ENCODE data around the gene MAPK9. TPM values are rescaled to one million over a fixed set of nuclear protein-coding genes. Genes with fewer than 3 reads are reported as not detected.

The MAPK9 gene
- total and polyA plus RNA-seq, 2 experiments from 2014 or later: 22.5 to 23.7 TPM

DNA sequence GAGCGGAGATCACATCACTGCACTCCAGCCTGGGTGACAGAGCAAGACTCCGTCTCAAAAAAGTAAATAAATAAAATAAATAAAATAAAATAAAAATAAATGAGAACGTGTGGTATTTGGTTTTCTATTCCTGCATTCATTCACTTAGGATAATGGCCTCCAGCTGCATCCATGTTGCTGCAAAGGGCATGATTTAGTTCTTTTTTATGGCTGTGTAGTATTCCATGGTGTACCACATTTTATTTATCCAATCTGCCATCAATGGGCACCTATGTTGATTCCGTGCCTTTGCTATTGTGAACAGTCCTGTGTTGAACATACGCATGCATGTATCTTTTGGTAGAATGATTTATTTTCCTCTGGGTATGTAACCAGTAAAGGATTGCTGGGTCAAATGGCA, 74.1 kb downstream of the MAPK9 start:
- no peak for DNase-seq
- no peaks in the 10 kb centered on the region for H3K9me2 ChIP-seq (ENCODE audit: insufficient read depth)
- no peaks in the 10 kb centered on the region for H3K9me3 ChIP-seq (ENCODE audit: low read depth)
- no peaks in the 10 kb centered on the region for H3K4me1 ChIP-seq (ENCODE audit: insufficient read depth)
- no peaks in the 10 kb centered on the region for H3K36me3 ChIP-seq (ENCODE audit: low read depth)
- no peak overlapping the region for H3K9ac ChIP-seq
- H3K79me2 ChIP-seq (ENCODE audit: insufficient read depth): no peaks in the 10 kb centered on the region
- TF ChIP-seq EZH2 (IDR thresholded peaks at IDR 0.05; ENCODE audit: insufficient read depth, poor library complexity, severe bottlenecking) (no peak), EZH2phosphoT487 (IDR thresholded peaks at IDR 0.05; ENCODE audit: insufficient read depth, low read depth) (no peak)
- H3K4me3 ChIP-seq: no peak overlapping the region
- no peak overlapping the region for H2AFZ ChIP-seq
- 75 to 78% methylated on average over 5 of the region's 5 CpGs for WGBS, 2 experiments (ENCODE audit: low coverage in 1 of 2, low lambda C conversion rate in 2 of 2, missing lambda C conversion rate in 2 of 2)
- H3K27ac ChIP-seq: no peak overlapping the region
- H3F3A ChIP-seq (ENCODE audit: insufficient read depth): no peaks in the 10 kb centered on the region
- H3K4me2 ChIP-seq (ENCODE audit: unreplicated experiment): no peak overlapping the region
- no peaks in the 10 kb centered on the region for H4K20me1 ChIP-seq (ENCODE audit: insufficient read depth)
- in situ Hi-C loops (cut with MboI): no loop called here
- no peaks in the 10 kb centered on the region for H3K27me3 ChIP-seq (replicated peaks; ENCODE audit: insufficient read depth)

DNA sequence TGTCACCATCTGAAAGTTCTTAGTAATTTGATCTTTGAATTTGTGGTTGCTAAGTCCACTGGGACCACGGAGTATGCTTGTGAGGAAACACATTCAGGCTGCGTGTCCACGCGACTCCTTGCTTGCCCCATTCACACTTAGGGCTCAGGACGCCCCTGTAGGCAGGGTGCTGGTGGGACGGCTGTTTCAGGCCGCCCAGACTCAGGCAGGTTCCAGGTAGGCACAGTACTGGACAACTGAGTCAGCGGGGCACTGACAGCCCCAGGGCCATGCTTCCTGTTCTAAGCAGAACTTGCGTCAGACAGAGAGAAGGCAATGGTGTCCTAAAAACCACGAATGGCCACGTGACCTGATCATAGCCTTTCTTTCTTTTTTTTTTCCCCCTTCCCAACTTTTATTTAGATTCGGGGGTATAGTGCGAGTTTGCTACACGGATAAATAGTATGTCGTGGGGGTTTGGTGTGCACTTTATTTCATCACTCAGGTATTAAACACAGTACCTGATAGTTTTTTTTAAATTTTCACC, 75.2 kb downstream of the MAPK9 start:
- Histone ChIP-seq H3K4me1 (ENCODE audit: insufficient read depth) (no peaks in the 10 kb centered on the region), H3K27me3 (replicated peaks; ENCODE audit: insufficient read depth) (no peaks in the 10 kb centered on the region), H3K4me2 (ENCODE audit: unreplicated experiment) (no peak overlapping the region), H3K4me3 (no peak overlapping the region), H2AFZ (no peak overlapping the region), H3K36me3 (ENCODE audit: low read depth) (no peaks in the 10 kb centered on the region), H3F3A (ENCODE audit: insufficient read depth) (no peaks in the 10 kb centered on the region), H4K20me1 (ENCODE audit: insufficient read depth) (no peaks in the 10 kb centered on the region), H3K27ac (no peak overlapping the region), H3K9ac (no peak overlapping the region), H3K9me3 (ENCODE audit: low read depth) (no peaks in the 10 kb centered on the region), H3K79me2 (ENCODE audit: insufficient read depth) (no peaks in the 10 kb centered on the region), H3K9me2 (ENCODE audit: insufficient read depth) (no peaks in the 10 kb centered on the region)
- no peak for TF ChIP-seq EZH2phosphoT487 (IDR thresholded peaks at IDR 0.05; ENCODE audit: insufficient read depth, low read depth)
- in situ Hi-C loops (cut with MboI): no loop called here
- WGBS, 2 experiments (ENCODE audit: low coverage in 1 of 2, low lambda C conversion rate in 2 of 2, missing lambda C conversion rate in 2 of 2): 60 to 64% methylated on average over 15 of the region's 15 CpGs
- no peak for DNase-seq

DNA sequence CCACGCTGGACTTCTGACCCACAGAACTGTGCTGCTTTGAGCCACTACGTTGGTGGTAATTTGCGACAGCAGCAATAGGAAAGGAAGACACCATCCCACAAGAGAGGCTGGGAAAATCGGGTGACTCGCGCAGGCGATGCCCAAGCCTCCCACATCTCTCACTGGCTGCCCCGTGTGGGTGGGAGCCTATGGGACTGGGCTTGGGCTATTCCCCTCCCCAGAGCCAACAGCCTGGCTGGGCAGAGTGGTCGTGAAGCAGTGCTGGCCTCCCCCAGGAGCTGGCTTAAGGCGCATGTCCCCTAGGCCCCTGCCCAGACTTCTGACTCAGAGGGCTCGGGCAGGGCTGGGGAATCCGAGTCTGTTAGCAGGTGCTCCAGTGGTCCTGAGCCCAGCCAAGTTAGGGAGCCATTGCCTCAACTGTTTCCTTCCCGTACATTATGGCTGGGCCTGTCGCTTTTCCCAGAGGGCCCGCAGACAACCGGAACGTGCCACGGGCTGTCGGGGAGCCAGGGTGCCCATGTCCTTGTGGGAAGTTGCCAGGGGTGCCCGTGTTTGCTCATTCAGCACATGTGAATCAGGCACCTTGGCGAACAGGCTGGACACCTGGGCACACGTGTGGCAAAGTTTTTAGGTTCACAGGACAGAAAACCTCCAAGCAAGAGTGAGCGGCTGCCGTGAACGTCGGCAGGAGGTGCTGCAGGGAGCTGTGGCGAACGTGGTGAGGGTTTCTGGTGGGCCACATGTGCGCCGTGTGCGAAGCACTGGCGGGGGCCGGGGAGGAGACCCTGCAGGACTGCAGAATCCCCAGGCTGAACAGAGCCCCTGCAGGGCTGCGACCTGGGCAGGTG, 75.9 kb downstream of the MAPK9 start:
- no peaks in the 10 kb centered on the region for H4K20me1 ChIP-seq (ENCODE audit: insufficient read depth)
- no peaks in the 10 kb centered on the region for H3K36me3 ChIP-seq (ENCODE audit: low read depth)
- 72 to 76% methylated on average over 34 of the region's 34 CpGs for WGBS, 2 experiments (ENCODE audit: low coverage in 1 of 2, low lambda C conversion rate in 2 of 2, missing lambda C conversion rate in 2 of 2)
- no peak for DNase-seq
- no peaks in the 10 kb centered on the region for H3K9me2 ChIP-seq (ENCODE audit: insufficient read depth)
- no peak overlapping the region for H3K9ac ChIP-seq
- H3F3A ChIP-seq (ENCODE audit: insufficient read depth): no peaks in the 10 kb centered on the region
- no peak for TF ChIP-seq EZH2phosphoT487 (IDR thresholded peaks at IDR 0.05; ENCODE audit: insufficient read depth, low read depth)
- TF ChIP-seq EZH2 (IDR thresholded peaks at IDR 0.05; ENCODE audit: insufficient read depth, poor library complexity, severe bottlenecking): no peak
- in situ Hi-C loops (cut with MboI): no loop called here
- H3K4me3 ChIP-seq: no peak overlapping the region
- H2AFZ ChIP-seq: no peak overlapping the region
- H3K4me1 ChIP-seq (ENCODE audit: insufficient read depth): no peaks in the 10 kb centered on the region
- H3K27me3 ChIP-seq (replicated peaks; ENCODE audit: insufficient read depth): no peaks in the 10 kb centered on the region
- H3K9me3 ChIP-seq (ENCODE audit: low read depth): no peaks in the 10 kb centered on the region
- H3K4me2 ChIP-seq (ENCODE audit: unreplicated experiment): no peak overlapping the region
- no peak overlapping the region for H3K27ac ChIP-seq
- H3K79me2 ChIP-seq (ENCODE audit: insufficient read depth): no peaks in the 10 kb centered on the region

GRCh38 chr5:180214870-180215770, 76.8 kb downstream of the MAPK9 start:
- DNase-seq: no peak
- H4K20me1 ChIP-seq (ENCODE audit: insufficient read depth): no peaks in the 10 kb centered on the region
- in situ Hi-C loops (cut with MboI): no loop called here

More at GRCh38 chr5:180214870-180215770, 76.8 kb downstream of the MAPK9 start:
- Histone ChIP-seq H3K9me3 (ENCODE audit: low read depth) (no peaks in the 10 kb centered on the region), H3K9ac (no peak overlapping the region), H3K4me2 (ENCODE audit: unreplicated experiment) (no peak overlapping the region), H3K4me1 (ENCODE audit: insufficient read depth) (no peaks in the 10 kb centered on the region), H3K36me3 (ENCODE audit: low read depth) (no peaks in the 10 kb centered on the region), H3K4me3 (no peak overlapping the region), H3F3A (ENCODE audit: insufficient read depth) (no peaks in the 10 kb centered on the region), H3K9me2 (ENCODE audit: insufficient read depth) (no peaks in the 10 kb centered on the region), H3K79me2 (ENCODE audit: insufficient read depth) (no peaks in the 10 kb centered on the region), H2AFZ (no peak overlapping the region), H3K27ac (no peak overlapping the region), H3K27me3 (replicated peaks; ENCODE audit: insufficient read depth) (no peaks in the 10 kb centered on the region)
- WGBS, 2 experiments (ENCODE audit: low coverage in 1 of 2, low lambda C conversion rate in 2 of 2, missing lambda C conversion rate in 2 of 2): 68 to 69% methylated on average over 20 to 21 of the region's 21 CpGs
- TF ChIP-seq EZH2phosphoT487 (IDR thresholded peaks at IDR 0.05; ENCODE audit: insufficient read depth, low read depth) (no peak), EZH2 (IDR thresholded peaks at IDR 0.05; ENCODE audit: insufficient read depth, poor library complexity, severe bottlenecking) (no peak)
